HAP-1 (cell line): ENCODE measurements around the gene ARL16.

ENCODE experiments used
- DNase-seq, 2 experiments: peaks; one replicate each; pipeline ENCODE4 v3.0.0-alpha.2; 2016 to 2020; ENCODE audit warnings: low spot score in 2 of 2
- H3K27me3 ChIP-seq: fragments of 250-450 bp; sonication (Bioruptor Pico); 2 replicates; pipeline ENCODE4 v1.5.1; 2020; ENCODE audit warnings: low read depth, mild to moderate bottlenecking, moderate library complexity
- H3K36me3 ChIP-seq: fragments of 250-450 bp; sonication (Bioruptor Pico); replicated peaks from 2 replicates; pipeline ENCODE4 v1.5.1; 2020; ENCODE audit warnings: mild to moderate bottlenecking
- H3K4me1 ChIP-seq: fragments of 250-450 bp; sonication (Bioruptor Pico); 2 replicates; pipeline ENCODE4 v1.5.1; 2020; ENCODE audit warnings: mild to moderate bottlenecking
- H3K4me3 ChIP-seq: fragments of 250-450 bp; sonication (Bioruptor Pico); 2 replicates; pipeline ENCODE4 v1.5.1; 2020; ENCODE audit warnings: mild to moderate bottlenecking, moderate library complexity
- H3K9me3 ChIP-seq: fragments of 250-450 bp; sonication (Bioruptor Pico); 2 replicates; pipeline ENCODE4 v1.5.1; 2020; ENCODE audit warnings: mild to moderate bottlenecking, moderate library complexity
- in situ Hi-C: fragments of 300-500 bp; cut with MboI; formaldehyde crosslinking; loops from 3 replicates; pipeline ENCODE4 v1.14.3; 2020; ENCODE audit warnings: low sequenced_read_pairs, inconsistent platforms, mixed read lengths

Gene ARL16

DNA sequence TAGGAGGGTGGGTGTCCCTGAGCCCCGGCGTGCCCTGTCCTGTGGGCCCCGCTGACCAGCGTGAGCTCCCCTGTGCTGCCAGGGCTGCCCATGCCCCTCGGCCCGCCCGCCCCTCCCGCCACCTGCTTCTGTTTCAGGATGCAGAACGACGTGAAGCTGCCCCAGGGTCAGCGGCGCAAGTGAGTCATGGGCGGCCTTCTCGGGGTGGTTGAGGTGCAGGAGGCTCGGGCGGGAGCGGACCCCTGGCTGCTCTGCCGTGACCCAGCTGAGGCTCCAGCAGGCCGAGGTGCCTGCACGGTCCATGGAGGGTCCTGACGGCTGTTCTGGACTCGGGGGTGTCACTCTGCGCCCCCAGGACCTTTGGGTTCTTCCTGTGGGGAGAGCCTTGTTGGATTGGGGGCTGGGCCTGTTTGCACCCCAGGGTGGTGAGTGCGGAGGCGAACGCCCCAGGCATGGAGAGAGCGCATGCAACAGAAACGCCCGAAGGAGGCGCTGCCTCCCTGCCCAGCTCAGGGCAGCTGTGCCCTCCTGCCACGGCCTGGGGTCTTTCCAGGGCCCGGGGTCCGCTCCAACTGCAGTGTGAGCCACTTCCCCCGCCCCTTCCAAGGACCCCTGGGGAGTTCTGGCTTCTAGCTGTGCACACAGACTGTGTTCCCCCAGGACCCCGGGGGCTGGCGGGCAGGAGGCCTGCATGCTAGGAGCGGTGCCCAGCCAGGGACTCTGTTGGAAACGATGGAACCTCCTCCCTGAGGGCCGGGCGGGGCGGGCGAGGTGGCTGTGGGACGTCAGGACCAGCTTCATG, 32.5 kb upstream of the ARL16 start:
- no peak for DNase-seq
- peaks cover 47% of the 10 kb centered on the region for H3K36me3 ChIP-seq
- H3K27me3 ChIP-seq, result no peaks in the 10 kb centered on the region
- no peak overlapping the region for H3K4me3 ChIP-seq
- H3K9me3 ChIP-seq, result no peaks in the 10 kb centered on the region
- H3K4me1 ChIP-seq, result peaks cover 14% of the 10 kb centered on the region
- in situ Hi-C loops, result no loop called here

GRCh38 chr17:81715107-81715871, 31.7 kb upstream of the ARL16 start:
- Histone ChIP-seq H3K36me3 (peaks cover 47% of the 10 kb centered on the region), H3K4me3 (no peak overlapping the region), H3K27me3 (no peaks in the 10 kb centered on the region), H3K9me3 (no peaks in the 10 kb centered on the region), H3K4me1 (peaks cover 19% of the 10 kb centered on the region)
- in situ Hi-C loops, result no loop called here
- no peak for DNase-seq

GRCh38 chr17:81714412-81715106, 31.0 kb upstream of the ARL16 start:
- peaks cover 47% of the 10 kb centered on the region for H3K36me3 ChIP-seq
- in situ Hi-C loops, result no loop called here
- DNase-seq, result no peak
- H3K4me3 ChIP-seq, result peak overlapping the region; percentile 61
- no peaks in the 10 kb centered on the region for H3K27me3 ChIP-seq
- no peaks in the 10 kb centered on the region for H3K9me3 ChIP-seq
- H3K4me1 ChIP-seq, result peaks cover 19% of the 10 kb centered on the region

GRCh38 chr17:81713556-81714411, 30.2 kb upstream of the ARL16 start:
- Histone ChIP-seq H3K27me3 (no peaks in the 10 kb centered on the region), H3K9me3 (no peaks in the 10 kb centered on the region), H3K4me1 (peaks cover 19% of the 10 kb centered on the region), H3K36me3 (peaks cover 43% of the 10 kb centered on the region), H3K4me3 (peak overlapping the region; percentile 61)
- in situ Hi-C loops, result no loop called here
- DNase-seq, result peak in 1 of 2 experiments; percentile 53

- H3K9me3 ChIP-seq, result no peaks in the 10 kb centered on the region
- no peak for DNase-seq
- H3K36me3 ChIP-seq, result peaks cover 44% of the 10 kb centered on the region
- no peaks in the 10 kb centered on the region for H3K27me3 ChIP-seq
- H3K4me1 ChIP-seq, result peaks cover 19% of the 10 kb centered on the region
- in situ Hi-C loops, result no loop called here
- H3K4me3 ChIP-seq, result peak overlapping the region; percentile 61
Observed at GRCh38 chr17:81713004-81713555, 29.5 kb upstream of the ARL16 start.

DNA sequence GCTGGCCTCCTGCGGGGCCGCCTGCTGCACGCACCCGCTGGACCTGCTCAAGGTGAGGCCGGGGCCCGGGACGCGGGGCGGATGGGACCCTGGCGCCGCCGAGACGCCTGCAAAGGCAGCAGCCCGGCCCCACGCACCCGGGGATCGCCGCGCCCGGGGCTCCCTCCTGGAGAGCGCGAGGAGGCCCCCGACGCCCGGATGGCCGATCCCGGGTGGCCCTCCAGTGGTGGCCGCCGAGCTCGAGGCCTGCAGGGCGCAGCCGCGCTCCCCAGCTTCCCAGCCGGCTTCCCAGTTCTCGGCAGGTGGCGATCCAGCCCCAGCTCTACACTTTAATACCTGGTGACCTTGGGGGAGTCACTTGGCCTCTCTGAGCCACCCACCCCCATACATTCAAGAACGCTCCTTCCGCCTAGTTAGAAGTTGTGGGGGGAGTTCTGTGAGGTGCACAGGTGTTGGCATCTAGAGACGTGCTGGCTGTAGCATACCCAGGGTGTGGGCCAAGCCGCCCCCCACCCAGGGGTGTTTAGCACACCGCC, 28.9 kb upstream of the ARL16 start:
- Histone ChIP-seq H3K4me3 (peak overlapping the region; percentile 61), H3K27me3 (no peaks in the 10 kb centered on the region), H3K9me3 (no peaks in the 10 kb centered on the region), H3K4me1 (peaks cover 19% of the 10 kb centered on the region), H3K36me3 (peaks cover 44% of the 10 kb centered on the region)
- peak in 1 of 2 experiments; percentile 54 for DNase-seq
- in situ Hi-C loops, result no loop called here

DNA sequence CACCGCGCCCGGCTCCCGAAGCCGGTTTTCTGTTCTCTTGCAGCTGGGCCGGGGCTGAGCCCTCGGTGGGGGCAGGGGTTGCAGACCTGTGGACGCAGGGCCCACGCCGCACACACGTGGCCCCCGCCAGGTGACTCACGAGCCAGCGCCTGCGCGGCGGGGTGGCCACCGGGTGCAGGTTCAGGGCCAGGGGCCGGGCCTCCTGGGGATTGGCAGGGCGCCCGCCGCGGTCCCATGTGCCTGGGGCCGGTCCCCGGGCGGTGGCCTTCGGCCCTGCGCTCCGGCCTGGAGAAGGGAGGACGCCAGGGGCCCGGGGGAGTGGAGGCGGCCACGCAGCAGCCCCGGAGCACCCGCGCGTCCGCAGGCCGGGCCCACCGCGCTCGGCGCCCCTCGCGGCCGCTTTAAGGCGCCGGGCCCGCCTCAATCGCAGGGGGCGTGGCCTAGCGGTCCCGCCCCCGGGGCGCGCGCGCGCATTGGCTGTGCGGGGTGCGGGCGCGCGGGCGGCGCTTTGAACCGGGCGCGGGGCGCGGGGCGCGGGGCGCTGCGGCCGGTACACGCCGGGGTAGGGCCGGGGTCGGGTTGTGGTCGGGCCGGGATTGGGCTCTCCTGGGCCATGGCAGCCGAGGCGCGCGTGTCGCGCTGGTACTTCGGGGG, 28.3 kb upstream of the ARL16 start, which contains the start of gene SLC25A10:
SLC25A10 (plus strand) TSS at position 471 of the 654 bp plus-strand sequence; CDS start at position 614, 143 bp downstream.
- DNase-seq, result peak; percentile 70 to 81
- Histone ChIP-seq H3K36me3 (peaks cover 44% of the 10 kb centered on the region), H3K9me3 (no peaks in the 10 kb centered on the region), H3K27me3 (no peaks in the 10 kb centered on the region), H3K4me1 (peaks cover 19% of the 10 kb centered on the region), H3K4me3 (peak within 1 kb of the TSS; percentile 61)
- in situ Hi-C loops, result no loop called here

DNA sequence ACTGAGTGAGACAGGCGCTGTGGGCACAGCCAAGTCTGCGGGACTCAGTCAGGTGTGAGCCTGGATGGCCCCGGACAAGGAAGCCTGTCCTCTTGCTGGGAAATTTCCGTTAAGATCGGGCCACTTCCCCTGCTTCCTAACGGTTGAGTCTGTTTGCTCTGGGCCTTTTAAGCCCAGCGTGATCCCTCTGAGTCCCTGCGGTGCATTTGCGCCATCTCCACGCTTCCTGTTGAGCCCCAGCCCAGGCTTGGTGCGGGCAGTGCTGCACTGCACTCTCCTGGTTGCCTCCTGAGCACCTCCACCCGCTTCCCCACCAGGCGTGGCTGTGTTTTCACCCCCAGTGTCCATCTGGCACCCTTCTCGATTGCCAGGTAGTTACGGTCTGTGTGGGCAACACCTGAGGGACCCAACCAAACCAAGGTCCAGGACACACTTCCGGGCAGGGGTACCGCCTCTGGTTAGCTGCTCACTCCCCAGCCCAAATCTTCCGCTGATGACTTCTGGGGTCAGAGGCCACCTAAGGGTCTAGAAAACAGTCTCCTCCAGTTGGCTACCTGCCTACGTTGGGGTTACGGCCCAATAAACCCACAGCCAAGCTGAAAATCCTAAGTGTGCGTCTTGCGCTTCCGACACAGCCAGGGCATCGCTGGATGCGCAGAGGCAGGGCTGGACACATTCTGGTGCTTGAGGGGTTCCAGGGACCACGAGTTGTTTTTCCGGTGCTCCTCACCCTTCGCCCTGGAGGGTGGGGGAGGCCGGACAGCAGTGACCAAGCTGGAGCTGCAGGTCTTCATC, 27.1 kb upstream of the ARL16 start:
- Histone ChIP-seq H3K36me3 (peaks cover 51% of the 10 kb centered on the region), H3K4me3 (no peak overlapping the region)
- DNase-seq, result no peak

GRCh38 chr17:81708739-81709185, 25.2 kb upstream of the ARL16 start:
- Histone ChIP-seq H3K9me3 (no peaks in the 10 kb centered on the region), H3K27me3 (no peaks in the 10 kb centered on the region), H3K36me3 (peaks cover 50% of the 10 kb centered on the region), H3K4me1 (peaks cover 15% of the 10 kb centered on the region), H3K4me3 (no peak overlapping the region)
- DNase-seq, result no peak
- in situ Hi-C loops, result no loop called here

More for the DNA sequence above, 27.1 kb upstream of the ARL16 start:
- Histone ChIP-seq H3K27me3 (no peaks in the 10 kb centered on the region), H3K4me1 (peaks cover 19% of the 10 kb centered on the region), H3K9me3 (no peaks in the 10 kb centered on the region)
- in situ Hi-C loops, result no loop called here

GRCh38 chr17:81707725-81708646, 24.4 kb upstream of the ARL16 start:
- peaks cover 56% of the 10 kb centered on the region for H3K36me3 ChIP-seq
- H3K4me3 ChIP-seq, result no peak overlapping the region
- no peak for DNase-seq
- in situ Hi-C loops, result no loop called here
- no peaks in the 10 kb centered on the region for H3K27me3 ChIP-seq
- peaks cover 12% of the 10 kb centered on the region for H3K4me1 ChIP-seq
- H3K9me3 ChIP-seq, result no peaks in the 10 kb centered on the region
